Measurements from ENCODE around the gene DMXL1.

The DMXL1 gene

GRCh38 chr5:119269061-119269944 is 198.4 kb downstream of the DMXL1 start:
- no peak for DNase-seq (ENCODE audit: low read depth in 2 of 2)

GRCh38 chr5:119270121-119270565 is 199.3 kb downstream of the DMXL1 start:
- DNase-seq (ENCODE audit: low read depth in 2 of 2) = no peak

- no peak for DNase-seq (ENCODE audit: low read depth in 2 of 2)
Observed at GRCh38 chr5:119270960-119271757, 200.3 kb downstream of the DMXL1 start.

GRCh38 chr5:119271758-119272730 is 201.2 kb downstream of the DMXL1 start:
- no peak for DNase-seq (ENCODE audit: low read depth in 2 of 2)

- DNase-seq (ENCODE audit: low read depth in 2 of 2) = no peak
Observed at GRCh38 chr5:119273391-119273839, 202.5 kb downstream of the DMXL1 start.

GRCh38 chr5:119274030-119274766 is 203.3 kb downstream of the DMXL1 start:
- no peak for DNase-seq (ENCODE audit: low read depth in 2 of 2)

DNA sequence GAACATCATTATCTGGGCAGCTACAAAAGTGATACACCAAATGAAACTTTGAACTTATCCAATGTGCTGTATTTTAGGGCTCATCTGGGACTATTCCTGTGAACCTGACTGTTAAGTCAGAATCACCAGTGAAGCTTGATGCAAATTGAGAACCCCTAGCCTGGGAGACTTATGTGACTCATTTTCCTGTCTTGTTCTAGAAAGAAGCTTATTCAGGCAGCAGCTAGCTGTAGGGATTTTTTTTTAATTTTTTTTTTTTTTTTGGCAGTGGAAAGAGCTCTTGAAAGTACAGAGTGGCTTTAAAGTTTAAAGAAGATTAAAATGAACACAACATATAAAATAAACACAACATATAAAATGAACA is 203.9 kb downstream of the DMXL1 start:
- DNase-seq (ENCODE audit: low read depth in 2 of 2) = no peak

GRCh38 chr5:119275146-119275545 is 204.3 kb downstream of the DMXL1 start:
- DNase-seq (ENCODE audit: low read depth in 2 of 2) = no peak

- DNase-seq (ENCODE audit: low read depth in 2 of 2) = no peak
Observed at GRCh38 chr5:119275601-119276173, 204.8 kb downstream of the DMXL1 start.

DNA sequence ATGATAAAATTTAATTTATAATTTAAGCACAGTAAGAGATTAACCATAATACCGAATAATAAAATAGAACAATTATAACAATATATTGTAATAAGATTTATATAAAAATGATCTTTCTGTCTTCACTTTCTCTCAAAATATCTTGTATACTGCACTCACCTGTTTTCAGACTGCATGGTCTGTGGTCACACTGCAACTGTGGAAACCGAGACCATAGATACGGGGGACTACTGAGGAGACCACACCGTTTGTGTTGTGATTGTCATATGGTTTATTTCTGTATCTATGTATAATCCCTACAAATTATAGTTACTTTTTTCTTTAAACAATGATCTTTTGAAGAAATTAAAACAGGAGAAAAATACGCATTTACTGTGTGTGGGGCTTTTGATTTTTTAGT is 206.1 kb downstream of the DMXL1 start:
- DNase-seq (ENCODE audit: low read depth in 2 of 2) = no peak

GRCh38 chr5:119279093-119279492 is 208.2 kb downstream of the DMXL1 start:
- DNase-seq (ENCODE audit: low read depth in 2 of 2) = no peak

DNA sequence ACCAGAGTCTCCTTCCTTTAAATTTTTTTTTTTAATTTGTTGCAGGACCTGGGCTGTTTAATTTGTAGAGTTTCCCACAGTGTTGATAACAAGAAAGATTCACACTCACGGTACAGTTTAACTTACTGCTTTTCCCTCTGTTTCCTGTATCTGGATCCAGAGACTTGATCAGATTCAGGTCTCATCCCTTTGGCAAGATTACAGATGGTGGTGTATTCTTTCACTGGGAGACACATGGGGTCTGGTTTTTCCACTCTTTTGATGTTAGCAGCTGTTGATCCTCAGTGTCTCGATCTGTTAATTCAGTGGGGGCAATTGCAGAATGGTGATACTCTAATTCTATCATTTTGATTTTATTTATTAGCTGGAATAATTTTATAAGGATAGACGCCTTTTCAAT is 209.5 kb downstream of the DMXL1 start:
- DNase-seq (ENCODE audit: low read depth in 2 of 2) = no peak

DNA sequence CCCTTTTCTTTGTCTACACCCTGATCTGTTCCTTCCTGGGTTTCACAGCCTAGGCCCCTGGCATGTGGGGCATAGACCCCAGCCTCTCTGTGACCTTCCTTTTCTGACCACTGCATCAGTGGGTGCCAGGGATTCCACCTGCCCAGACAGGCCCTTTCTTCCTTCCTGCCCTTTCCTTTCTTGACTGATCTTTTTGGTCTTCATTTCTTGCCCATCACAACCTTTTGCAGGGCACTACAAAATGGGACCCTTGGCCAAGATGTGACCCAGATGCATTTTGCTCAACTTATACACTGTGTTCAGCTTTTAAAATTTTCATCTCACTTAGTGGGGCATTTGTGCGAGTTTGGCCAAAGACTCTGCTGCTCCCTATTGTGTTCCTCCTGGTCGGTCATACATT is 211.7 kb downstream of the DMXL1 start:
- DNase-seq (ENCODE audit: low read depth in 2 of 2) = no peak

GRCh38 chr5:119284031-119284430 is 213.1 kb downstream of the DMXL1 start:
- DNase-seq (ENCODE audit: low read depth in 2 of 2) = no peak

GRCh38 chr5:119285070-119285916 is 214.4 kb downstream of the DMXL1 start:
- no peak for DNase-seq (ENCODE audit: low read depth in 2 of 2)

DNA sequence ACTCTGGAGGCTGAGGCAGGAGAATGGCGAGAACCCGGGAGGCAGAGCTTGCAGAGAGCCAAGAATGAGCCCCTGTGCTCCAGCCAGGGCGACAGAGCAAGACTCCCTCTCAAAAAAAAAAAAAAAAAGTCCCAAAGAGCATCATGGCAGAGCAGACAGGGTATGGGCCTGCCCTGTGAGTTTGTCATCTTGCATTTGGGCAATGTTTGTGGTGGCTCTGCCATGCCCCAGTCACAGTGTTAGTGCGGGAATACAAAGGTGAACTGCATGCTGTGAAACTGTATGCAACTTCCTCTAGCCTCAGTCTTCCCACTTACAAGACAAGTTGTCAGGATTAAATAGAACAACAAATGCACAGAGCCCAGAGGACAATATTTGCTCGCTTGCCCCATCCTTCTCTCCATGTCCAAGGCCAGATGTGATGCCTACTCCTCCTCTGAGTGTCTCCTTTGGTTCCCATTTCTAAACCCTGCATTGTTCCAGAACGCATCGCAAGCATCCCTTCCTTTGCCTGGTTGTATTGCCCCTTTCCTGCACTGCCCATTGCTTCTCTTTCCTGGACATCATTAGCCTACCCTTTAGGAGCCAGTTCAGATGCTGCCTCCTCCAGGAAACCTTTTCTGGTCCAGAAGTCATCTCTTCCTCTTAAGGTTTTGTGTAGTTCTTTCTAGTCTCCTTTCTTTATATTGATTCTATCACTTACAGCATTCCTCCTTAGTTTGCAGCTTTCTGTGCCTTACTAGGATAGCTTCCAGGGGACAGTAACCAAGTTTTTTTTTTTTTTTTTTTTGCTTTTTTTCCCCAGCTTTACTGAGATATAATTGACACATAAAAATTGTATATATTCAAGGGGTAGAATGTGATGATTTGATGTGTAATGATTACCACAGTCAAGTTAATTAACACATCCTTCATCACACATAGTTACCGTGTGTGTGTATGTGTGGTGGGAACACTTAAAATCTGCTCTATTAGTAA is 215.9 kb downstream of the DMXL1 start:
- DNase-seq (ENCODE audit: low read depth in 2 of 2) = no peak

DNA sequence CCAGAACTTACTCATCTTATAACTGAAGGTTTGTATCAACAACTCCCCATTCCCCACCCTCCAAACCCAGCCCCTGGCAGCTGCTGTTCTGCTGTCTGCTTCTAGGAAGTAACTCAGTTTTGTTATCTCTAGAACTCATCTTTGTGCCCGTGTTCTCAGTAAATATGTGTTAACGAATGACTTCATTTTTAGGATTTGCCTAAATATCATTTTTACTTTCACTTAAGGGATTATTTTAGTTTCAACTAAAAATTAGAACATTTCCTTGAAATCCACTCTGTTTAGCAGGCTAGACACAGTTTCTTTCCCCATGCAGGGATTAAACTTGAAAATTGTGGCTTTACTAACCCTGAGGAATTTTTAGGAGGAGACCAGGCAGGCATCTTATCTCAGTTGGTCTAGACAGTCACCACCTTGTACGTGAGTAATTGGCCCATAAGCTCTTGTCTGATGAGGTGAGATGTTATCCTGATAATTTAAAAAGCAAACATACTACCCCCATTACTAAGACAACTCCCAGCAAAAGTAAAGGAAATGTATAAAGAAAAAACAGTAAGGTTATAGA is 216.7 kb downstream of the DMXL1 start:
- no peak for DNase-seq (ENCODE audit: low read depth in 2 of 2)

- no peak for DNase-seq (ENCODE audit: low read depth in 2 of 2)
Observed at GRCh38 chr5:119288379-119289033, 217.6 kb downstream of the DMXL1 start.
